Uterus (tissue), 4 donors: Measurements from ENCODE around the gene TJAP1. TPM values are rescaled to one million over a fixed set of nuclear protein-coding genes. Genes with fewer than 3 reads are reported as not detected.

ENCODE experiments used
- DNase-seq, 2 donors: peaks; one replicate each; pipeline ENCODE4 v3.0.0-alpha.2; 2019 to 2020
- H3K27ac ChIP-seq, 2 donors: fragments of 200-600 bp; sonication (generic); 1 replicate in 1 of 2; 2 replicates in 1 of 2; pipeline ENCODE4 v1.5.1; 2016 to 2018
- H3K27me3 ChIP-seq, 2 donors: fragments of 200-600 bp; sonication (generic); one replicate each; pipeline ENCODE4 v1.5.1; 2018 to 2019; ENCODE audit warnings: control low read depth in 1 of 2
- H3K36me3 ChIP-seq, 2 donors: fragments of 200-600 bp; sonication (generic); one replicate each; pipeline ENCODE4 v1.5.1; 2019; ENCODE audit warnings: control low read depth in 1 of 2
- H3K4me1 ChIP-seq, 2 donors: fragments of 200-600 bp; sonication (generic); one replicate each; pipeline ENCODE4 v1.5.1; 2018 to 2019; ENCODE audit warnings: control low read depth in 1 of 2
- H3K4me3 ChIP-seq, 2 donors: fragments of 200-600 bp; sonication (generic); 1 replicate in 1 of 2; 2 replicates in 1 of 2; pipeline ENCODE4 v1.5.1; 2018 to 2019; ENCODE audit warnings: mild to moderate bottlenecking in 1 of 2
- H3K9me3 ChIP-seq, 2 donors: fragments of 200-600 bp; sonication (generic); one replicate each; pipeline ENCODE4 v1.5.1; 2019; ENCODE audit warnings: control low read depth in 1 of 2
- POLR2A ChIP-seq, 2 donors: fragments of 450-650 bp; IDR thresholded peaks; one replicate each; pipeline ENCODE4 v1.6.1; 2016; ENCODE audit warnings: antibody characterized with exemption in 2 of 2, mild to moderate bottlenecking in 1 of 2, moderate library complexity in 1 of 2
- intact Hi-C: fragments of 100-400 bp; cut with DNase I; formaldehyde crosslinking; loops from one replicate; pipeline ENCODE4 v1.15.1; 2023; ENCODE audit warnings: low total_unique reads
- total RNA-seq, 4 donors: library from RNA; depleted of rRNA in 3 of 4; stranded (reverse); fragments of >200 nt in 3 of 4; gene quantifications; one replicate each; pipeline versions ENCODE4 v1.1.0 to v1.2.4, GENCODE V29; 2014 to 2023
- TF ChIP-seq, protein P1 (sequence below), 4 experiments: fragments of 200-600 bp in 2 of 4; fragments of 450-650 bp in 2 of 4; sonication (generic) in 2 of 4; IDR thresholded peaks; one replicate each; pipeline ENCODE4 v1.5.1; 2016 to 2019; ENCODE audit warnings: antibody characterized with exemption in 4 of 4, mild to moderate bottlenecking in 2 of 4, moderate library complexity in 1 of 4
- donor health status: DM: yes; HTN: yes; CAD: no.

Gene TJAP1
- total RNA-seq, 4 donors from 2014 or later, result 12.8 to 40.8 (median 21.9) TPM

- intact Hi-C loops, result loop anchor here (10.0 kb wide), 1 partner anchor 125 kb away; the partner anchor contains the start of gene ZNF318
- H3K27ac ChIP-seq, result no peak overlapping the region
- H3K4me1 ChIP-seq, result peaks cover 0 to 13% of the 10 kb centered on the region in 2 donors
- H3K27me3 ChIP-seq, result no peaks in the 10 kb centered on the region
- no peaks in the 10 kb centered on the region for H3K9me3 ChIP-seq
- no peak overlapping the region for H3K4me3 ChIP-seq
- TF ChIP-seq, protein P1, sequence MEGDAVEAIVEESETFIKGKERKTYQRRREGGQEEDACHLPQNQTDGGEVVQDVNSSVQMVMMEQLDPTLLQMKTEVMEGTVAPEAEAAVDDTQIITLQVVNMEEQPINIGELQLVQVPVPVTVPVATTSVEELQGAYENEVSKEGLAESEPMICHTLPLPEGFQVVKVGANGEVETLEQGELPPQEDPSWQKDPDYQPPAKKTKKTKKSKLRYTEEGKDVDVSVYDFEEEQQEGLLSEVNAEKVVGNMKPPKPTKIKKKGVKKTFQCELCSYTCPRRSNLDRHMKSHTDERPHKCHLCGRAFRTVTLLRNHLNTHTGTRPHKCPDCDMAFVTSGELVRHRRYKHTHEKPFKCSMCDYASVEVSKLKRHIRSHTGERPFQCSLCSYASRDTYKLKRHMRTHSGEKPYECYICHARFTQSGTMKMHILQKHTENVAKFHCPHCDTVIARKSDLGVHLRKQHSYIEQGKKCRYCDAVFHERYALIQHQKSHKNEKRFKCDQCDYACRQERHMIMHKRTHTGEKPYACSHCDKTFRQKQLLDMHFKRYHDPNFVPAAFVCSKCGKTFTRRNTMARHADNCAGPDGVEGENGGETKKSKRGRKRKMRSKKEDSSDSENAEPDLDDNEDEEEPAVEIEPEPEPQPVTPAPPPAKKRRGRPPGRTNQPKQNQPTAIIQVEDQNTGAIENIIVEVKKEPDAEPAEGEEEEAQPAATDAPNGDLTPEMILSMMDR (IDR thresholded peaks at IDR 0.05), result no peak
- no peak for TF ChIP-seq POLR2A (IDR thresholded peaks at IDR 0.05)
- no peaks in the 10 kb centered on the region for H3K36me3 ChIP-seq
- DNase-seq, result no peak
These were observed 12.1 kb downstream of the TJAP1 start for GRCh38 chr6:43489277-43490072.

- intact Hi-C loops, result loop anchor here (10.0 kb wide), 1 partner anchor 126 kb away; the partner anchor contains the start of gene ZNF318
- no peaks in the 10 kb centered on the region for H3K27me3 ChIP-seq
- H3K36me3 ChIP-seq, result no peaks in the 10 kb centered on the region
- H3K27ac ChIP-seq, result no peak overlapping the region
- no peaks in the 10 kb centered on the region for H3K9me3 ChIP-seq
- no peak overlapping the region for H3K4me3 ChIP-seq
- peaks cover 0 to 21% of the 10 kb centered on the region in 2 donors for H3K4me1 ChIP-seq
- no peak for DNase-seq
- no peak for TF ChIP-seq POLR2A (IDR thresholded peaks at IDR 0.05)
- TF ChIP-seq, protein P1 (IDR thresholded peaks at IDR 0.05), result no peak
These were observed 13.2 kb downstream of the TJAP1 start for GRCh38 chr6:43490523-43490939.

- Histone ChIP-seq H3K36me3 (no peaks in the 10 kb centered on the region), H3K27me3 (no peaks in the 10 kb centered on the region), H3K9me3 (no peaks in the 10 kb centered on the region), H3K4me3 (no peak overlapping the region), H3K27ac (peak overlapping the region in 1 of 2 donors; percentile 8), H3K4me1 (peaks cover 0 to 21% of the 10 kb centered on the region in 2 donors)
- TF ChIP-seq POLR2A (IDR thresholded peaks at IDR 0.05), result no peak
- TF ChIP-seq, protein P1 (IDR thresholded peaks at IDR 0.05), result no peak
- intact Hi-C loops, result loop anchor here (10.0 kb wide), 1 partner anchor 127 kb away; the partner anchor contains the start of gene ZNF318
- peak; percentile 72 to 76 for DNase-seq
These were observed 14.6 kb downstream of the TJAP1 start for GRCh38 chr6:43491750-43492661.

GRCh38 chr6:43492673-43493072 lies 15.3 kb downstream of the TJAP1 start:
- H3K4me3 ChIP-seq, result no peak overlapping the region
- intact Hi-C loops, result loop anchor here (10.0 kb wide), 1 partner anchor 128 kb away; the partner anchor contains the start of gene ZNF318
- peak overlapping the region in 1 of 2 donors; percentile 8 for H3K27ac ChIP-seq
- H3K36me3 ChIP-seq, result no peaks in the 10 kb centered on the region
- no peaks in the 10 kb centered on the region for H3K27me3 ChIP-seq
- no peak for DNase-seq
- no peak for TF ChIP-seq POLR2A (IDR thresholded peaks at IDR 0.05)
- TF ChIP-seq, protein P1 (IDR thresholded peaks at IDR 0.05), result no peak
- no peaks in the 10 kb centered on the region for H3K9me3 ChIP-seq
- peaks cover 0 to 21% of the 10 kb centered on the region in 2 donors for H3K4me1 ChIP-seq
